UCSD-AML1 (cell line): ENCODE data around the gene CYP24A1.

ENCODE experiments used
- DNase-seq: peaks from one replicate; lab custom pipeline; 2025; ENCODE audit not compliant: unreplicated experiment; lab: John Stamatoyannopoulos, UW

Gene CYP24A1

GRCh38 chr20:54174457-54175175, 830 bp upstream of the CYP24A1 start:
- no peak for DNase-seq

GRCh38 chr20:54172856-54173652, 732 bp downstream of the CYP24A1 start:
- no peak for DNase-seq

- no peak for DNase-seq
These were observed 1.3 kb downstream of the CYP24A1 start for GRCh38 chr20:54172532-54172855.

- no peak for DNase-seq
These were observed 2.8 kb downstream of the CYP24A1 start for GRCh38 chr20:54170963-54171362.

GRCh38 chr20:54170026-54170471, 3.7 kb downstream of the CYP24A1 start:
- DNase-seq, result no peak

- DNase-seq, result no peak
These were observed 4.6 kb downstream of the CYP24A1 start for GRCh38 chr20:54168961-54169862.

GRCh38 chr20:54167909-54168872, 5.6 kb downstream of the CYP24A1 start:
- no peak for DNase-seq

- DNase-seq, result no peak
These were observed 6.7 kb downstream of the CYP24A1 start for GRCh38 chr20:54166987-54167662.

GRCh38 chr20:54165803-54166202, 8.0 kb downstream of the CYP24A1 start:
- no peak for DNase-seq

GRCh38 chr20:54165014-54165413, 8.8 kb downstream of the CYP24A1 start:
- no peak for DNase-seq

- no peak for DNase-seq
These were observed 10.4 kb downstream of the CYP24A1 start for GRCh38 chr20:54163402-54163801.

- DNase-seq, result no peak
These were observed 11.3 kb downstream of the CYP24A1 start for GRCh38 chr20:54162378-54163009.

- DNase-seq, result no peak
These were observed 12.0 kb downstream of the CYP24A1 start for GRCh38 chr20:54161821-54162149.

- no peak for DNase-seq
These were observed 12.6 kb downstream of the CYP24A1 start for GRCh38 chr20:54161008-54161820.

- DNase-seq, result no peak
These were observed 13.4 kb downstream of the CYP24A1 start for GRCh38 chr20:54160065-54161007.

- DNase-seq, result no peak
These were observed 14.8 kb downstream of the CYP24A1 start for GRCh38 chr20:54158856-54159418.

GRCh38 chr20:54158226-54158625, 15.6 kb downstream of the CYP24A1 start:
- no peak for DNase-seq
